Measurements from ENCODE around the gene TAGLN2. TPM values are rescaled to one million over a fixed set of nuclear protein-coding genes. Genes with fewer than 3 reads are reported as not detected.

The TAGLN2 gene
- polyA plus RNA-seq, 1 experiment: 400 TPM

DNA sequence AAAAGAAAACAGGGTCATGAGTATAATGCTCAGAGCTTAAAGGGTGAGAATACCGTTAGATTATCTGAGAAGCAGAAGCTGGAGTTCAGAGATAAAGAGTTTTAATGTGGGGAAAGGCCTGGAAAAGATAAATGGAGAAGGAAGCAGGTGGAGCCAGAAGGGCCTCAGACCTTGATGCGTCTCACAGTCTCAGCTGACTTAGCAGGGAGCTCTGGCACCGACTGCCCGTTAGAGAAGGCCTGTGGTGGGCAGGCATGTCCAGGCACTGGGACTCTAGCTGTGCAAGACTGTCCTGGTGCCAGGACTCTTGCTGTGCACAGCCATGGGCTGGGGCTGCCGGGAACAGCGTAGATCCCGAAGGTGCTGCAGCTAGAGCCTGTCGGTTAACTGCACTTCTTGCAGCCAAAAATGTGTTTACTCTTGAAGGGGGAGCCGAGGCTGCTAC, 32.5 kb upstream of the TAGLN2 start:
- no peaks in the 10 kb centered on the region; the same call in 1 of the 2 replicates for H3K9me3 ChIP-seq (ENCODE audit: control insufficient read depth, insufficient read depth, low read length)
- ChIA-PET POLR2A (interaction anchor here (0.6 kb wide), 1 partner anchor 33 kb away, joined by 6 read pairs; the partner anchor contains the start of gene TAGLN2), CTCF (interaction anchor here (2.4 kb wide), 1 partner anchor 49 kb away, joined by 18 read pairs; no protein-coding TSS in a partner anchor)
- H3K27me3 ChIP-seq (ENCODE audit: control insufficient read depth, insufficient read depth, low read length): peaks cover 9% of the 10 kb centered on the region
- H3K4me3 ChIP-seq (ENCODE audit: low read depth, low read length): no peak overlapping the region
- TF ChIP-seq, protein P1, sequence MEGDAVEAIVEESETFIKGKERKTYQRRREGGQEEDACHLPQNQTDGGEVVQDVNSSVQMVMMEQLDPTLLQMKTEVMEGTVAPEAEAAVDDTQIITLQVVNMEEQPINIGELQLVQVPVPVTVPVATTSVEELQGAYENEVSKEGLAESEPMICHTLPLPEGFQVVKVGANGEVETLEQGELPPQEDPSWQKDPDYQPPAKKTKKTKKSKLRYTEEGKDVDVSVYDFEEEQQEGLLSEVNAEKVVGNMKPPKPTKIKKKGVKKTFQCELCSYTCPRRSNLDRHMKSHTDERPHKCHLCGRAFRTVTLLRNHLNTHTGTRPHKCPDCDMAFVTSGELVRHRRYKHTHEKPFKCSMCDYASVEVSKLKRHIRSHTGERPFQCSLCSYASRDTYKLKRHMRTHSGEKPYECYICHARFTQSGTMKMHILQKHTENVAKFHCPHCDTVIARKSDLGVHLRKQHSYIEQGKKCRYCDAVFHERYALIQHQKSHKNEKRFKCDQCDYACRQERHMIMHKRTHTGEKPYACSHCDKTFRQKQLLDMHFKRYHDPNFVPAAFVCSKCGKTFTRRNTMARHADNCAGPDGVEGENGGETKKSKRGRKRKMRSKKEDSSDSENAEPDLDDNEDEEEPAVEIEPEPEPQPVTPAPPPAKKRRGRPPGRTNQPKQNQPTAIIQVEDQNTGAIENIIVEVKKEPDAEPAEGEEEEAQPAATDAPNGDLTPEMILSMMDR (IDR thresholded peaks at IDR 0.05; ENCODE audit: low read depth, low read length): no peak
- no peak for DNase-seq (ENCODE audit: low read depth, low spot score)
- no peak overlapping the region for H3K27ac ChIP-seq (ENCODE audit: low read depth, low read length)

DNA sequence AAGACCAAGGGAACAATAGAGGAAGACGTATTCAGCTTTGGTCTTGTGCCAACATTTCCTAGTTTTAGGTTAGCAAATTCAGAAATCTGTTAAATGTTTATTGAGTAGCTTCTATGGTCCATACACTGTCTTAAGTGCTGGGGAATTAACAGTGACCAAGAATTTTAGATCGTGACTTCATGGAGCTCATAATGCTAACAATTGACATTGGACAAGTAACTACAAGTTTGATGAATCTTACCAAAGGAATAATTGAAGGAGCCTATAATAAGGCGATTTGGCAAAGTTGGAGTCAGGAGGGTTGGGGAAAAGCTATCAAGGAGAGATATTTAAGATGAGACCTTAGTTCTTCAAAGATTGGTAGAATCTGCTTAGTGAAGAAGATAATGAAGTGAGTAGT, 30.1 kb upstream of the TAGLN2 start:
- H3K4me3 ChIP-seq (ENCODE audit: low read depth, low read length): no peak overlapping the region
- CTCF ChIA-PET: interaction anchor here (1.1 to 8.2 kb wide), 3 partner anchors 51 to 130 kb away, joined by 3 to 81 read pairs (median 4); no protein-coding TSS in a partner anchor
- peaks cover 20% of the 10 kb centered on the region for H3K27me3 ChIP-seq (ENCODE audit: control insufficient read depth, insufficient read depth, low read length)
- TF ChIP-seq, protein P1 (IDR thresholded peaks at IDR 0.05; ENCODE audit: low read depth, low read length): no peak
- no peak for DNase-seq (ENCODE audit: low read depth, low spot score)
- H3K27ac ChIP-seq (ENCODE audit: low read depth, low read length): no peak overlapping the region
- POLR2A ChIA-PET: no interaction called here
- no peaks in the 10 kb centered on the region; the same call in 1 of the 2 replicates for H3K9me3 ChIP-seq (ENCODE audit: control insufficient read depth, insufficient read depth, low read length)

DNA sequence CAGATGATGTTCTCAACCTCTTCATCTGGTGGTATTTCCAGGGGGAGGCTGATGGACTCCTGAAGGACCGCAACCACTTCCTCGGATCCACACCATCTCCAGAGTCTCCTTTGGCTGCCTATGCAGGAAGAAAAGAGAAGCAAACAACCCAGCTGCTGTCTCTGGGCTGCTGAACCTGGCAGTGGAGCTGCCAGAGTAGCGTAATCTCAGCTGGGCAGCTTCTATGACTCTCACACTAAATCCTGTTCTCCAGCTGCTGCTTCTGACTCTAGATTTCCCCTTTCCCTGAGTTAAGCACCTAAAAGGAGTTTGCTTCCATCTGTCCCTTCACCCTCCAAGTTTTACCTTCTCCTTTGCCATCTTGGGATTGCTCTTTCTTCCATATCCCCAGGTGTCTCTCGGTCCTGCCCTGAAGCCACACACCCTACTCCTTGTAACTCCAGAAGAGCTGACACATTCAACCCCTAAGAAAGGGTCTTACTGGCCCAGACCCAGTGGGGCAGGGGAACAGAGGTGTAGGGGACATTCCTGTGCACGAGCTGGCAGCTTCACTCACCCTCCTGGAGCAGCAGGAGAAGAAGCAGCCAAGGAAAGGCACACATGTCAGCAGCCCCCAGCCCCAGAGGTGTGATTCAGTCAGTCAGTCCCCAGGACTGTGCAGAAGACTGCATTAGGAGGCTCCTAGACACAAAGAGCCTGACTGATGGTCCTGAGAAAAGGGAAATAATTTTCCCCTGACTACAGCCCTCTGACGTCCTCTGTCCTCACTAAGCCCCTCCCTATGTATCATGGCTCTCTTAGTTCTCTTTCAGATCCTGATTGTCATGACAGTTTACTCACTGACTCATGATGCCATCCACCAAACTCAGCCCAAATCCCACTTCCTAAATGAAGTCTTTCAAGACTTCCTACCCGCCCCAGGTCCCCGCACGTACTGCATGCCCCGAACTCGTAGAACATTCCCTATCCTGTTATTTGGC, 28.5 kb upstream of the TAGLN2 start, which contains the start of gene SLAMF9:
Gene SLAMF9 (minus strand): TSS at position 702 of the 980 bp plus-strand sequence. CDS start 100 bp downstream, at position 602.
- TF ChIP-seq, protein P1 (IDR thresholded peaks at IDR 0.05; ENCODE audit: low read depth, low read length): no peak
- ChIA-PET CTCF (interaction anchor here (1.3 to 8.2 kb wide), 3 partner anchors 15 to 92 kb away, joined by 3 to 81 read pairs (median 3); no protein-coding TSS in a partner anchor), POLR2A (no interaction called here)
- no peaks in the 10 kb centered on the region; the same call in 1 of the 2 replicates for H3K9me3 ChIP-seq (ENCODE audit: control insufficient read depth, insufficient read depth, low read length)
- no peak within 1 kb of the TSS for H3K27ac ChIP-seq (ENCODE audit: low read depth, low read length)
- DNase-seq (ENCODE audit: low read depth, low spot score): no peak
- no peak within 1 kb of the TSS for H3K4me3 ChIP-seq (ENCODE audit: low read depth, low read length)
- H3K27me3 ChIP-seq (ENCODE audit: control insufficient read depth, insufficient read depth, low read length): peaks cover 20% of the 10 kb centered on the region

DNA sequence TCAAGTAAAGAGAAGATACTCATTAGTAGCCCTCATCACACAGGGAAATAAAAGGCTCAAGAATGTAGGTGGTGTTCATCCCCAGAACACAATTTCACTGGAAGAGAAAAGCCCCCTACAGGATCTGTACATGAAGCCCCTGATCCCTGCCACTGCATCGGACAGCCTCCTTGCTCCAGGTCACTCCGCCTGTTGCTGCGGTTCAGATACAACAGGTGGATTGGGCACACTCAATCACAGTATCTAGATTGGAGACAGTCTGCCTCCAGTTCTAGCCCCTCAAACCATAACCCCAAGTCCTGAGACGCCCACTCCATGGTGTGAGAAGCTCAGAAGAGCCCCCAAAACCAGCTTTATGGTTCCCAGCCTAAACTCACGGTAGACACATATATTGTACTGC, 27.6 kb upstream of the TAGLN2 start:
- Histone ChIP-seq H3K9me3 (ENCODE audit: control insufficient read depth, insufficient read depth, low read length) (no peaks in the 10 kb centered on the region; the same call in 1 of the 2 replicates), H3K27ac (ENCODE audit: low read depth, low read length) (no peak overlapping the region), H3K4me3 (ENCODE audit: low read depth, low read length) (no peak overlapping the region), H3K27me3 (ENCODE audit: control insufficient read depth, insufficient read depth, low read length) (peaks cover 18% of the 10 kb centered on the region)
- POLR2A ChIA-PET: no interaction called here
- DNase-seq (ENCODE audit: low read depth, low spot score): no peak
- CTCF ChIA-PET: interaction anchor here (1.3 to 8.2 kb wide), 2 partner anchors 14 to 54 kb away, joined by 3 to 81 read pairs; no protein-coding TSS in a partner anchor
- TF ChIP-seq, protein P1 (IDR thresholded peaks at IDR 0.05; ENCODE audit: low read depth, low read length): no peak

All from AG04450 (cell line).